ENCODE data around the gene ZNF215.
"Not testable (repeated sequence)": the region's sequence is repeated elsewhere in the genome, so short reads cannot be mapped to it uniquely, and the experiment has no call there.

Gene ZNF215

GRCh38 chr11:6932145-6932544 is 5.9 kb downstream of the ZNF215 start:
- no peak for DNase-seq (ENCODE audit: low read depth in 3 of 3, low spot score in 1 of 3)

DNA sequence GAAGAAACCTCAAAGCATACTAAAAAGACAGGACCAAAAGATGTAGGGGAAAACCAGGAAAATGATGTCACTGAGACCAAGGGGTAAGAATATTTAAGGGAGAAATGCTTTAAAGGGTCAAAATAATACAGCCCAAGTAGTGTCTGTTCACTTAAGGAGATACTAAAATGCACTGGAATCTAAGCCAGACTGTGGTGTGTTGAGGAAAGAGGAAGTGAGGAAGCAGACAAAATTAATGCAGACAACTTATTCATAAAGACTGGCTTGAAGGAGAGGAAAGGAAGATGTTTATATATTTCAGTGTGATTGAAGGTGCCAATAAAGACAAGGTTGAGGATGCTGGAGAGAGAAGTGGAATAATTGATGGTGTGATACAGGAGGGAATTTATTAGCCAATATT is 15.7 kb downstream of the ZNF215 start:
- DNase-seq (ENCODE audit: low read depth in 3 of 3, low spot score in 1 of 3), result no peak

DNA sequence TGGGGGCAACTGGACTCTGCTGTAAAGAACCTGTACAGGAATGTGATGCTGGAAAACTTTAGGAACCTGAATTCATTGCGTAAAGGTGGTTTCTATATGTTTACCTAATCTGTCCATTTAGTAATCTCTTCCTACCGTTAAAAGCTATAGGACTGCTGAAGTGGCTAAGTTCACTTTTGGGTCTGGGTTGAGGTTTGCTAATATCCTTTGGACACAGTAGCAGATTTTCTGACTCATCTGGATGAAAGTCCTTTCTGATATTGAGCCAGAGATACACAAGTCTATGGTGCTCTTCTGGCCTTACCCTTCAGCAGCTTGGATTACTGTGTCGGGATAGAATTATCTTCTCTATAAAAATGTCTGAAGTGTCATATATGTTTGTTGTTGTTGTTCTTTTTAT is 16.9 kb downstream of the ZNF215 start:
- DNase-seq (ENCODE audit: low read depth in 3 of 3, low spot score in 1 of 3), result no peak

DNA sequence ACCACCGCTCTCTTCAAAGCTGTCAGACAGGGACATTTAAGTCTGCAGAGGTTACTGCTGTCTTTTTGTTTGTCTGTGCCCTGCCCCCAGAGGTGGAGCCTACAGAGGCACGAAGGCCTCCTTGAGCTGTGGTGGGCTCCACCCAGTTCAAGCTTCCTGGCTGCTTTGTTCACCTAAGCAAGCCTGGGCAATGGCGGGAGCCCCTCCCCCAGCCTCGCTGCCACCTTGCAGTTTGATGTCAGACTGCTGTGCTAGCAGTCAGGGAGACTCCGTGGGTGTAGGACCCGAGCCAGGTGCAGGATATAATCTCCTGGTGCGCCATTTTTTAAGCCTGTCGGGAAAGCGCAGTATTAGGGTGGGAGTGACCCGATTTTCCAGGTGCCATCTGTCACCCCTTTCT is 28.0 kb downstream of the ZNF215 start:
- DNase-seq (ENCODE audit: low read depth in 3 of 3, low spot score in 1 of 3), result not testable (repeated sequence)

DNA sequence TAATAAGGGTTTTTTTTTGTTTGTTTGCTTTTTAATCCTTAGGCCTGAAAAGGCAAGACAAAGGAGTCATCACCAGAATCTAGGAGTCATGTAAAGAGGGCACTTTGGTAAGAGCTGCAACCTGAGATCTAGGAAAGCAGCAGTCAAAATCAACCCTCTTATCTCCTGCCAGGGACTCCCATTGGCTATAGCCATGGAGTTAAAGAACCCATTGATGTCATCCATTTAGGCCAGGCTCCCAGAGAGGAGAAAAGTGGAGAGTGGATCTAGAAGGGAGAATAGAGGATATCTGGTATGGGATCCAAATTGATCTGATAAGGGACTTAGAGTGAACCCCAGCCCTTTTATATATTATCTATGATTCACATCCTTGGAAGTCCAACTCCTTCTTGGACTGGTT is 35.9 kb downstream of the ZNF215 start:
- no peak for DNase-seq (ENCODE audit: low read depth in 3 of 3, low spot score in 1 of 3)

DNA sequence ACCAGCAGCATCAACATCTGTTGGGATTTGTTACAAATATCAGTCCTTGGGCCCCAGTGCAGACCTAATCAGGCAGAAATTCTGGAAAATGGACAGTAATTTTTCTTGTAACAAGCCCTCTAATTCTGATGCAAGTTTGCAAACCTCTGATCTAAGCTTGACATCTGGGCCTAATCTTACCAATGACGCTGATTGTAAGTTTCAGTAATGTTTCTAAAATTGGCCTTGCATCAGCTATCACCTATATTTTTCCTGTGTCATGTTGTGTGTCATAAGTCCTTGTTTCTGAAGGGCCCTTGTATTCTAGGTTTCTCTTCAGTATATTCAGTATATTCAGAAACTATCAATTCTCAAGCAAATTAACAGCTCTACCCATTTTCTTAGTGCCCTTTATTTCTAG is 36.4 kb downstream of the ZNF215 start:
- no peak for DNase-seq (ENCODE audit: low read depth in 3 of 3, low spot score in 1 of 3)

- no peak for DNase-seq (ENCODE audit: low read depth in 3 of 3, low spot score in 1 of 3)
Measured at GRCh38 chr11:6968816-6969215, 42.6 kb downstream of the ZNF215 start.

DNA sequence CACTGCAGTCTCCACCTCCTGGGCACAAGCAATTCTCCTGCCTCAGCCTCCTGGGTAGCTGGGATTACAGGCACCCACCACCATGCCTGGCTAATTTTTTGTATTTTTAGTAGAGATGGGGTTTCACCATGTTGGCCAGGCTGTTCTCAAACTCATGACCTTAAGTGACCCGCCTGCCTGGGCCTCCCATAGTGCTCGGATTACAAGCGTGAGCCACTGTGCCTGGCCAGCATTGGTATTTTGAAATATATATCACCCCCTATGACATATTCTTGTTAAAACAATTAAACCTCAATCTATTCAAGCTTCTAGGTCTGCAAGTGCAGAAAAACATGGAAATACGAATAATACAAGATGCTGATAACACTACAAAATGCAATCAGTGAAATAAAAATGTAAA is 43.6 kb downstream of the ZNF215 start:
- DNase-seq (ENCODE audit: low read depth in 3 of 3, low spot score in 1 of 3), result not testable (repeated sequence)

DNA sequence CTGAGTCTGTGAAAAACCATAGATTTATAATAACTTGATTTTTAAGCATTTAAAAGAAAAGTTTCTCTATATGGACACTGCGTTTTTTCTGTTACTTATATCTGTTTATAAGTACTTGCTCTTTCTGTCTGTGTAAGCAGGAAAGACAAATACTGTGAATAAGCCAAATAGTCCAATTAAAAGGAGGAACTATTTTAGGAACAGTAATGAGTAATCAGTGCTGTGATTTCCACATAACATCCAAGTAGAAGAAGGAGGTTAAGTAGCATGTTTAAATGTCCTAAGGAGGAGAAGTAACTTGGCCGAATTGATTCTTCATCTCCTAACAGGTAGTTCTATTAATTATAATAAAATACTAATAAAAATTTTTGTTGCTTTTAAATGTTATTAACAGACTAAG is 53.1 kb downstream of the ZNF215 start:
- DNase-seq (ENCODE audit: low read depth in 3 of 3, low spot score in 1 of 3), result no peak

DNA sequence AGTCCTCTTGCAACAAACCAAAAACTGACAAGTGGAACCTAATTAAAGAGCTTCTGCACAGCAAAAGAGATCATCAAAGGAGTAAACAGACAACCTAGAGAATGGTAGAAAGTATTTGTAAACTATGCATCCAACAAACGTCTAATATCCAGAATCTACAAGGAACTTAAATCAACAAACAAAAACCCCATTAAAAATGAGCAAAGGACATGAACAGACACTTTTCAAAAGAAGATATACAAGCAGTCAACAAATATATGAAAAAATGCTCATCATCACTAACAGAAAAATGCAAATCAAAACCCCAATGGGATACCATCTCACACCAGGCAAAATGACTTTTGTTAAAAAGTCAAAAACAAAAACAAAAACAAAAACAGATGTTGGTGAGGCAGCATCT is 60.3 kb downstream of the ZNF215 start:
- no peak for DNase-seq (ENCODE audit: low read depth in 3 of 3, low spot score in 1 of 3)

DNA sequence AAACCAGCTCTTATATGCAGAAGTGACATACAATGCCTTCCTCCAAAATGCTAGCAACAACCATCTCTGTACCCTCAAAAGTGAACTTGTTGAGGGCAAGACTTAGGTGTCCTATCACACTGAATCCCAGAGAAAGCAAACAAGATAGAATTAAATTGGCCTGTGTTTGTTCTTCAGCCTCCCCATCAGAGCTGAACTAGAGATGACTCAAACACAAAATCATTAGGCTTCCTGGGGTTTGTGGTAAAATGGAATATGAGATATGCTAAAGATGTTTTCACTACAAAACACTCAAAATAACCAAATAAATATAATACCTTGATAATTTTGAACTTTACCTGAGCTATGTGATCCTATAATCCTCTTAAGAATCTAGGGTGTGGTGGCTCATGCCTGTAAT is 62.3 kb downstream of the ZNF215 start:
- no peak for DNase-seq (ENCODE audit: low read depth in 3 of 3, low spot score in 1 of 3)

GRCh38 chr11:6991227-6991626 is 65.0 kb downstream of the ZNF215 start:
- DNase-seq (ENCODE audit: low read depth in 3 of 3, low spot score in 1 of 3), result no peak

DNA sequence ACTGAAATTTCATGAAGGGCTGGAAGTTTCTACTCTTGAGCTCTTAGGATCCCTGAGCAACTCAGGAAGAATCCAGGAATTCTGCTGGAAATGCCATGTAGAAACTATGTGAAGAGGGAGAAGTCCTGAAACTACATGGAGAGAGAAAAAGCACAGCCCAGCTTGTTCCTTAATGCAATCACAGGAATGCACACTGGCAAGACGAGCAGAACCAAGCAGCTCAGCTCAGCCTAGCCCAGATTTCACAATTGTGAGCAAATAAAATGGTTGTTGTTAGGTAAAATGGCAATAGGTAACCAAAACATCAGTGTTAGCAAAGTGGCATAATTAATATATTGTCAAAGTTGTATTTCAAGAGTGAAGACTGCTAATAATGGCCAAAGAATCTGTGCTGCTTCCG is 65.8 kb downstream of the ZNF215 start:
- no peak for DNase-seq (ENCODE audit: low read depth in 3 of 3, low spot score in 1 of 3)

DNA sequence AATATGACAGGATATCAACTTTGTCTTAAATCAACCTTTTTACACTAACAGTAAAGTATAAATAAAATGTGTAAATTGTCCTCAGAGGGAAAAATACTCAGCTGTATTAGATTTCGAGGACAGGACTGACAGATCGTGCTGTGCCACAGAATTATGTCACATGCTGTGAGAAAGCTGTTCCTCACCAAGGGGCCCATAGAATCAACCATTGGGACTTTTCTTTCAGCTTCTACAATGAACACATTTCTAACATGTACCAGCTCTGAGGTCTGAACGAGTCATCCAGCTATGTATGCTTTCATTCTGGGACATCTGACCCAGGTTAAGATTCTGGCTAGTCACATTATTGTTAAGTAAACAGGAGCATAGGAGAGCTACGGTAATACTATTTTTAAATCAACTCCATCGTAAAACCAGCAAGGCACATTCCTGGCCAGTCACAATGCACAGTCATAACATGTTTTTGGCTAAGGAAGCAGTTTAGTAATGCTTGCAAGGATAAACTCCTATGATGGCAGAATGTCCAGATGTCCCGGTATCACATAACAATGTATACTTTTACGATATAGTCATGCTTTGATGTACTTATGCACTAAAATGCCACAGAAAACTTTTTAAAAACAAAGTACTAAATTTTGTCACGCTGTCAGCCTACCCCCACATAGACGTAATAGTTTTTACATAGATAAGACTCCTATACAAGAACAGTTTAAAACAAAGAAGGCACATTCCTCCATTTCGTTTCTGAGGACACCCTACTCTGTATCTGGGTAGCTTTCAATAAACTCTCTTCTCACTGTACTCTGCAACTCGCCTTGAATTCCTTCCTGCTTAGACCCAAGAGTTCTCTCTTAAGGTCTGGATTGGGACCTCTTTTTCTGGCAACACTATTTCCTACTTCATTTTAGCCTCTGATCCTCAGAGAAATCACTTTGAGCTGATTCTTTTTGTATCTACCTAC is 66.5 kb downstream of the ZNF215 start:
- no peak for DNase-seq (ENCODE audit: low read depth in 3 of 3, low spot score in 1 of 3)

GRCh38 chr11:6995703-6996102 is 69.5 kb downstream of the ZNF215 start:
- no peak for DNase-seq (ENCODE audit: low read depth in 3 of 3, low spot score in 1 of 3)

DNA sequence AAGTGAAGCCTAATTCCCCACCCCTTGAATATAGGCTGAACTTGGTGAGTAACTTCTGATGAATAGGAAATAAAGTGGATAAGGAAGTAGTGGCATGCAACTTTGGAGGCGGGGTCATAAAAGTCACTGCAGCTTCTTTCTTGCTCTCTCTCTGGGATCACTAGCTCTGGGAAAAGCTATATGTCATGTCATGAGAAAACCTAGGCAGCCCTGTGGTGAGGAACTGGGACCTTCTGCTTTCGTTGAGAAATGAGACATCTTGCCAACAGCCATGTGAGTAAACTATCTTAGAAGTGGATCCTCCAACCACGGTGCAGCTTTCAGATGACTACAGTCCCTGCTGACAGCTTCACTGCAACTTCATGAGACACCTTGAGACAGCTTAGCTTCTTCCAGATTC is 78.3 kb downstream of the ZNF215 start:
- no peak for DNase-seq (ENCODE audit: low read depth in 3 of 3, low spot score in 1 of 3)
